ENCODE data around the gene RGL3. TPM values are rescaled to one million over a fixed set of nuclear protein-coding genes. Genes with fewer than 3 reads are reported as not detected.
"Not testable (repeated sequence)": the region's sequence is repeated elsewhere in the genome, so short reads cannot be mapped to it uniquely, and the experiment has no call there.

Gene RGL3, protein sequence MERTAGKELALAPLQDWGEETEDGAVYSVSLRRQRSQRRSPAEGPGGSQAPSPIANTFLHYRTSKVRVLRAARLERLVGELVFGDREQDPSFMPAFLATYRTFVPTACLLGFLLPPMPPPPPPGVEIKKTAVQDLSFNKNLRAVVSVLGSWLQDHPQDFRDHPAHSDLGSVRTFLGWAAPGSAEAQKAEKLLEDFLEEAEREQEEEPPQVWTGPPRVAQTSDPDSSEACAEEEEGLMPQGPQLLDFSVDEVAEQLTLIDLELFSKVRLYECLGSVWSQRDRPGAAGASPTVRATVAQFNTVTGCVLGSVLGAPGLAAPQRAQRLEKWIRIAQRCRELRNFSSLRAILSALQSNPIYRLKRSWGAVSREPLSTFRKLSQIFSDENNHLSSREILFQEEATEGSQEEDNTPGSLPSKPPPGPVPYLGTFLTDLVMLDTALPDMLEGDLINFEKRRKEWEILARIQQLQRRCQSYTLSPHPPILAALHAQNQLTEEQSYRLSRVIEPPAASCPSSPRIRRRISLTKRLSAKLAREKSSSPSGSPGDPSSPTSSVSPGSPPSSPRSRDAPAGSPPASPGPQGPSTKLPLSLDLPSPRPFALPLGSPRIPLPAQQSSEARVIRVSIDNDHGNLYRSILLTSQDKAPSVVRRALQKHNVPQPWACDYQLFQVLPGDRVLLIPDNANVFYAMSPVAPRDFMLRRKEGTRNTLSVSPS
- total RNA-seq (2014; rRNA removed; shearing (Covaris generic); ENCODE audit: low replicate concordance) = 3.3 and 16.5 TPM in 2 replicates

- DNase-seq (ENCODE audit: low read depth) = peak; percentile 42
- in situ Hi-C loops (cut with HindIII; ENCODE audit: low pct_unique_long_range_greater_than_20kb, low sequenced_read_pairs) = no loop called here
These were observed at the start of gene RGL3 for GRCh38 chr19:11418549-11419506. Gene RGL3 (minus strand): TSS chr19:11419314. CDS start chr19:11419278, 36 bp downstream.

GRCh38 chr19:11468266-11468845, 49.2 kb upstream of the RGL3 start:
- DNase-seq (ENCODE audit: low read depth); in situ Hi-C loops (cut with HindIII; ENCODE audit: low pct_unique_long_range_greater_than_20kb, low sequenced_read_pairs): not testable (repeated sequence)

- in situ Hi-C loops (cut with HindIII; ENCODE audit: low pct_unique_long_range_greater_than_20kb, low sequenced_read_pairs) = no loop called here
- DNase-seq (ENCODE audit: low read depth) = no peak
These were observed 46.5 kb upstream of the RGL3 start for GRCh38 chr19:11465600-11465999.

DNA sequence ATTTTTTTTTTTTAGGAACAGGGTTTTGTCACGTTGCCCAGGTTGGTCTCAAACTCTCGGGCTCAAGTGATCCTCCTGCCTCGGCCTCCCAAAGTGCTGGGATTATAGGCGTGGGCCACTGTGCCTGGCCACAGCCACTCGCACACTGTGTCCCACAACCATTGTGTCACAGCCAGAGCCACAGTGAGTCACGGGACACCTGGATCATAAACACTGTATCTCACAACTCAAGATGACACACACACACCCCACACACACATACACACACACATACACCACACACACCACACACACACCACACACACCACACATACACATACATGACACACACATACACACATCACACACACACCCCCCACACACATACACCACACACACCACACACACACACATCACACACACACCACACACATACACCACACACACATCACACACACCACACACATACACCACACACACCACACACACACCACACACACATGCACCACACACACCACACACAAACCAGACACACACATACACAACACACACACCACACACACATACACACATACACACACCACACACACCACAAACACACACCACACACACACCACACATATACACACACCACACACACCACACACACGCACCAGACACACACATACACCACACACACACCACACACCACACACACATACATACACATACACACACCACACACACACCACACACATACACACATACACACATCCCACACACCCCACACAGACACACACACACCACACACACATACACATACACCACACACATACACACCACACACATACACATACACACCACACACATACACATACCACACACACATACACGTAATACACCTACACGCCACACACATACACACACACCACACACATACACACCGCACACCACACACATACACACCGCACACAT, 45.5 kb upstream of the RGL3 start:
- no peak for DNase-seq (ENCODE audit: low read depth)
- in situ Hi-C loops (cut with HindIII; ENCODE audit: low pct_unique_long_range_greater_than_20kb, low sequenced_read_pairs) = no loop called here

DNA sequence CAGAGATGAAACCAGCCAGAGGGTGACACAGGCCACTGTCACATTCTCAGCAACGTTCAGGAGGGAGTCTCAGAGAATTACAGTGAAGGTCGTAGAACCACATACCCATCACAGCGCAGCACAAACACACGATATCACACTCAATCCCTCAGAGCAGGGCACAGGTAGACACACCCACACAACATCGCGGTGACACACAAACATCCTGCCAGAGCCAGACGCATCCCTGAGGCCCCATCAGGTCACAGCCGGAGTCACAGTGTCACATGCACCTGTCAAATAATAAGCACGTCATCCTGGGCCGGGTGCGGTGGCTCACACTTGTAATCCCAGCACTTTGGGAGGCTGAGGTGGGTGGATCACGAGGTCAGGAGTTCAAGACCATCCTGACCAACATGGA, 44.3 kb upstream of the RGL3 start:
- in situ Hi-C loops (cut with HindIII; ENCODE audit: low pct_unique_long_range_greater_than_20kb, low sequenced_read_pairs) = no loop called here
- DNase-seq (ENCODE audit: low read depth) = no peak

DNA sequence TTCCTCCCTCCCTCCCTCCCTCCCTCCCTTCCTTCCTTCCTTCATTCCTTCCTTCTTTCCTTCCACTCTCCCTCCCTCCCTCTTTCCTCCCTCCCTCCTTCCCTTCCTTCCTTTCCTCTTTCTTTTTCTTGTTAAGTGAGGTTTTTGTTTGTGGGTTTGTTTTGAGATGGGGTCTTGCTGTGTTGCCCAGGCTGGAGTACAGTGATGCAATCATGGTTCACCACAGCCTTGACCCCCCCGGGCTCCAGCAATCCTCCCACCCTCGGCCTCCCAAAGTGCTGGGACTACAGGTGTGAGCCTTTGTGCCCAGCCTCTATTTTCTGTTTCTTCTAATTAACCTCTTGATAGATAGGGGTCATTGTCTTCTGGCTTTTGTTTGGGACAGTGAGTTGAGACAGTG, 42.3 kb upstream of the RGL3 start:
- DNase-seq (ENCODE audit: low read depth) = no peak
- in situ Hi-C loops (cut with HindIII; ENCODE audit: low pct_unique_long_range_greater_than_20kb, low sequenced_read_pairs) = no loop called here

GRCh38 chr19:11460207-11460606, 41.1 kb upstream of the RGL3 start:
- DNase-seq (ENCODE audit: low read depth) = no peak
- in situ Hi-C loops (cut with HindIII; ENCODE audit: low pct_unique_long_range_greater_than_20kb, low sequenced_read_pairs) = no loop called here

DNA sequence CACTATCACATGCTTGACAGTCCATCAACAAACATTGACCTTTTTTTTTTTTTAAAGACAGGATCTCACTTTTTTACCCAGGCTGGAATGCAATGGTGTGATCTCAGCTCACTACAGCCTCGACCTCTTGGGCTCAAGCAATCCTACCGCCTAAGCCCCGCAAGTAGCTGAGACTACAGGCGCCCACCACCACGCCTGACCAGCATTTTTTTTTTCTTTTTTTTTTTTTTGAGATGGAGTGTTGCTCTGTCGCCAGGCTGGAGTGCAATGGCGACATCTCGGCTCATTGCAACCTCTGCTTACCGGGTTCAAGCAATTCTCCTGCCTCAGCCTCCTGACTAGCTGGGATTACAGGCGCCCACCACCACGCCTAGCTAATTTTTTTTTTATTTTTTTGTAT, 39.8 kb upstream of the RGL3 start:
- DNase-seq (ENCODE audit: low read depth); in situ Hi-C loops (cut with HindIII; ENCODE audit: low pct_unique_long_range_greater_than_20kb, low sequenced_read_pairs): not testable (repeated sequence)

DNA sequence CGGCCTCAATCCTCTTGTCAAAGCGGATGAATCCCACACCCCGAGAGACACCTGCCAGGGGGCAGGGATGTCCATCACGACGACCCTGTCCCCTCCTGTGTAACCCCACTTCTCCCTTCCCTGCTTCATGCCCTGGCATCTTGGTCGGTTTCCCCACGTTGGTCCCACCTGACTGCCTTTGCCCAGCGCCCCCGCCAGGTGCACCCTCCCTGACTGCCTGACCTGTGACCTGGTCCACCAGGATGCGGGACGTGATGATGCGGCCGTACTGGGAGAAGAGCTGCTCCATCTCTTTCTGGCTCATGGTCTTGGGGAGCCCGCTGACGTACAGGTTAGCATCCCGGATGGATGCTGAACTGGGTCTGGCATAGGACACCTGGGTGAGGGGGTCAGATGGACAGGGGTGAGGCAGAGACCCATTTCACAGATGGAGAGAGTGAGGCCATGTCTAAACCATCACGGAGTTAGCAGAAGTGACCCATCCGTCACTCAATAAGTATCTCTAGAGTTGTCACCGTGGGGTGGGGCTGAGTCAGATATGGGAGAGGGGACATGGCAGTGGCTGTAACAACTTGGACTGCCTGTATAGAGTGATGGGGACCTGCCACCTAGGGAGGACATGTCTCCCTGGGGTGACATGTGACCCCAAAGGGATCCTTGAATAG, 39.3 kb upstream of the RGL3 start:
- no peak for DNase-seq (ENCODE audit: low read depth)
- in situ Hi-C loops (cut with HindIII; ENCODE audit: low pct_unique_long_range_greater_than_20kb, low sequenced_read_pairs) = no loop called here

DNA sequence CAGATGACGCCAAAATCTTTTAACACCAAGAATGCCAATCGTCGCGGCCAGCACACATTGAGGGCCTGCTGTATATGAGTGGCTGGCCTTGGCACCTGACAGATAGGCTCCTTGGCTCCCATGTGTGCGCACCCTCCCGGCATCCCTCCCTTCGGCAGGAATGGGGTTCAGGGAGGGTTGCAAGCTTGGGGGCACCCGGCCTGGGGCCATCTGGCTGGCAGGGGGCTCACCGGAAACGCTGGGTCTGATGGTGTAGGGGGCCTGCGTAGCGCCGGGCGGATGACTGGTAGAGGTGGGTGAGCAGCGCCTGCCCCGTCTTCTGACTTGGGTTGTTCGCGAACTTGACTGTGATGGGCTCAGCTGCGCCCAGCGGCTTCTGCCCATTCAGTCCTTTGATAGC, 38.7 kb upstream of the RGL3 start:
- in situ Hi-C loops (cut with HindIII; ENCODE audit: low pct_unique_long_range_greater_than_20kb, low sequenced_read_pairs) = no loop called here
- DNase-seq (ENCODE audit: low read depth) = no peak

- in situ Hi-C loops (cut with HindIII; ENCODE audit: low pct_unique_long_range_greater_than_20kb, low sequenced_read_pairs) = no loop called here
- no peak for DNase-seq (ENCODE audit: low read depth)
These were observed 38.0 kb upstream of the RGL3 start for GRCh38 chr19:11457115-11457514.

GRCh38 chr19:11456659-11457058, 37.5 kb upstream of the RGL3 start:
- in situ Hi-C loops (cut with HindIII; ENCODE audit: low pct_unique_long_range_greater_than_20kb, low sequenced_read_pairs) = no loop called here
- no peak for DNase-seq (ENCODE audit: low read depth)

GRCh38 chr19:11455233-11455554, 36.1 kb upstream of the RGL3 start:
- in situ Hi-C loops (cut with HindIII; ENCODE audit: low pct_unique_long_range_greater_than_20kb, low sequenced_read_pairs) = not testable (repeated sequence)

GRCh38 chr19:11453468-11454341, 34.6 kb upstream of the RGL3 start:
- DNase-seq (ENCODE audit: low read depth) = no peak
- in situ Hi-C loops (cut with HindIII; ENCODE audit: low pct_unique_long_range_greater_than_20kb, low sequenced_read_pairs) = no loop called here

More at GRCh38 chr19:11455233-11455554, 36.1 kb upstream of the RGL3 start:
- DNase-seq (ENCODE audit: low read depth) = not testable (repeated sequence)

DNA sequence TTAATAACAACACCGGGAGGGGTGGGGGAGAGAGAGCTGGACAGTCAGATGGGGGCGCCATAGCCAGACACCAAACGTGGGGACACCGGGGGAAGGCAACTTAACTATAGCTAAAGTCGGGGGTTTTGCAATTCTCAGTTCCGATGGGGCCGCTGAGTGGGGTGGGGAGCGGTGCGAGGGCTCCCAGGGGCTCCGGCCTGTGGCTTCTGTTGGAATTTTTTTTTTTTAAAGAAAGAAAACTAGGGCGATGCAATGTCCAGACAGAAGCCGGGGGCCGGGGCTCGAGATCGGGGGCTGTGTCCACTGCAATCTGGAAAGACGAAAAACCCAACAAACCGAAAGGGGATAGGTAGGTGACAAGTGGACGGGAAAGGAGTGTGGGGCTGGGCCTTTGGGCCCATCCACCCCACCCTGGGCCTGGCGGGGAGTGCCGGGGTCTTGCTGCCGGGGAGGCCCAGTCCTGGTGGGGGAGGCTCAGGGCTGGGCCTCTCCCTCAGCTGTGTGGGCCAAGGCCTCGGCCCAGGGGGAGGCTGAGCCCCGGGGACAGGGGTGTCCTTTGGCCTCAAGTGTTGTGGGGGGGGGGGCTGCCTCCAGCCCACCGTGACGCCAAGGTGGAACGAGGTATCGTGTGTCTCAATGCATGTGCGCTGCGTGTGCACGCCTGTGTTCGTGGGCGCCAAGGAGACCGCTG, 33.7 kb upstream of the RGL3 start:
- DNase-seq (ENCODE audit: low read depth) = no peak
- in situ Hi-C loops (cut with HindIII; ENCODE audit: low pct_unique_long_range_greater_than_20kb, low sequenced_read_pairs) = no loop called here

Measured in Caki2 (cell line).